CD4-positive, CD25-positive, alpha-beta regulatory T cell (primary cell): Measurements from ENCODE around the gene HOTAIR. TPM values are rescaled to one million over a fixed set of nuclear protein-coding genes. Genes with fewer than 3 reads are reported as not detected.

Experiments
- ATAC-seq, 2 donors: fragments of 150-1000 bp; cut with Tn5 transposase; one replicate each; pipeline ENCODE4 v1.10.0; 2021; ENCODE audit warnings: low read depth in 2 of 2, moderate number of reproducible peaks in 2 of 2, moderate library complexity in 1 of 2
- DNase-seq, 3 donors: peaks; one replicate each; pipeline versions ENCODE4 v3.0.0 to v3.0.0-alpha.2; 2012 to 2022; ENCODE audit warnings: mixed read lengths in 1 of 3
- H3K27ac ChIP-seq: one replicate; pipeline ENCODE4 v1.7.0; 2013; ENCODE audit warnings: mild to moderate bottlenecking, low read length; ENCODE audit not compliant: insufficient read depth, poor library complexity, severe bottlenecking
- H3K27me3 ChIP-seq: one replicate; pipeline ENCODE4 v1.7.0; 2013; ENCODE audit warnings: low read length; ENCODE audit not compliant: control insufficient read depth, insufficient read depth
- H3K36me3 ChIP-seq: one replicate; pipeline ENCODE4 v1.7.0; 2013; ENCODE audit warnings: mild to moderate bottlenecking, low read length, moderate library complexity; ENCODE audit not compliant: control insufficient read depth, insufficient read depth
- H3K4me1 ChIP-seq: 2 replicates; pipeline ENCODE4 v1.7.0; 2013; ENCODE audit warnings: mild to moderate bottlenecking, low read length; ENCODE audit not compliant: insufficient read depth, control insufficient read depth, poor library complexity, severe bottlenecking
- H3K4me3 ChIP-seq: one replicate; pipeline ENCODE4 v1.7.0; 2013; ENCODE audit warnings: low read depth, mild to moderate bottlenecking, low read length, moderate library complexity
- H3K9me3 ChIP-seq, 2 experiments: 1 replicate in 1 of 2; 2 replicates in 1 of 2; pipeline ENCODE4 v1.7.0; 2013; ENCODE audit warnings: low read length in 2 of 2, mild to moderate bottlenecking in 1 of 2, moderate library complexity in 1 of 2; ENCODE audit not compliant: control insufficient read depth in 2 of 2
- H3K27ac Mint-ChIP-seq, 3 donors: one replicate each; pipeline ENCODE4 v1.8.0; 2020 to 2022; ENCODE audit warnings: mild to moderate bottlenecking in 3 of 3, mixed read lengths in 3 of 3, moderate library complexity in 2 of 3
- H3K27me3 Mint-ChIP-seq: one replicate; pipeline ENCODE4 v1.8.0; 2022; ENCODE audit warnings: mild to moderate bottlenecking, mixed read lengths
- H3K36me3 Mint-ChIP-seq: one replicate; pipeline ENCODE4 v1.8.0; 2020; ENCODE audit warnings: mixed read lengths
- H3K4me1 Mint-ChIP-seq, 4 donors: one replicate each; pipeline ENCODE4 v1.8.0; 2020 to 2022; ENCODE audit warnings: mixed read lengths in 4 of 4, mild to moderate bottlenecking in 1 of 4
- H3K4me3 Mint-ChIP-seq, 4 donors: one replicate each; pipeline ENCODE4 v1.8.0; 2020 to 2022; ENCODE audit warnings: mild to moderate bottlenecking in 4 of 4, mixed read lengths in 4 of 4, moderate library complexity in 3 of 4
- H3K9me3 Mint-ChIP-seq, 7 donors: one replicate each; pipeline ENCODE4 v1.8.0; 2020 to 2022; ENCODE audit warnings: mixed read lengths in 7 of 7, mild to moderate bottlenecking in 3 of 7, moderate library complexity in 2 of 7
- polyA plus RNA-seq, 4 donors: library from polyadenylated mRNA; unstranded; fragments of 300-500 nt; fragmentation: Illumina TruSeq; gene quantifications; one replicate each; pipeline ENCODE4 v1.2.3, GENCODE V29; 2021
- total RNA-seq: library from RNA; stranded (reverse); gene quantifications from one replicate; pipeline ENCODE4 v1.2.3, GENCODE V29; 2022

The HOTAIR gene
- total and polyA plus RNA-seq, 5 donors from 2014 or later, result not detected

GRCh38 chr12:53980802-53981496 is 6.2 kb upstream of the HOTAIR start:
- DNase-seq, result no peak
- peaks cover 15% of the 10 kb centered on the region for H3K4me1 ChIP-seq
- no peak overlapping the region for H3K27ac ChIP-seq
- peaks cover 94% of the 10 kb centered on the region for H3K27me3 Mint-ChIP-seq
- no peak overlapping the region for H3K27ac Mint-ChIP-seq
- peaks cover 0 to 10% of the 10 kb centered on the region in 2 experiments for H3K9me3 ChIP-seq
- peak overlapping the region in 2 of 4 donors; percentile 30 to 44 for H3K4me3 Mint-ChIP-seq
- H3K36me3 Mint-ChIP-seq, result no peaks in the 10 kb centered on the region
- no peak overlapping the region for H3K4me3 ChIP-seq
- H3K4me1 Mint-ChIP-seq, result peaks cover 5 to 38% (median 13%) of the 10 kb centered on the region in 4 donors
- H3K9me3 Mint-ChIP-seq, result peaks cover 0 to 18% (median 0%) of the 10 kb centered on the region in 7 donors
- ATAC-seq, result no peak
- H3K27me3 ChIP-seq, result peaks cover 56% of the 10 kb centered on the region
- H3K36me3 ChIP-seq, result no peaks in the 10 kb centered on the region

GRCh38 chr12:53980104-53980801 is 5.5 kb upstream of the HOTAIR start:
- no peak overlapping the region for H3K4me3 ChIP-seq
- H3K27me3 Mint-ChIP-seq, result peaks cover 95% of the 10 kb centered on the region
- H3K9me3 ChIP-seq, result peaks cover 0 to 15% of the 10 kb centered on the region in 2 experiments
- peak overlapping the region in 2 of 4 donors; percentile 30 to 44 for H3K4me3 Mint-ChIP-seq
- ATAC-seq, result no peak
- no peaks in the 10 kb centered on the region for H3K36me3 ChIP-seq
- H3K4me1 ChIP-seq, result peaks cover 13% of the 10 kb centered on the region
- peaks cover 0 to 16% (median 0%) of the 10 kb centered on the region in 7 donors for H3K9me3 Mint-ChIP-seq
- H3K27ac Mint-ChIP-seq, result no peak overlapping the region
- H3K27ac ChIP-seq, result no peak overlapping the region
- no peaks in the 10 kb centered on the region for H3K36me3 Mint-ChIP-seq
- H3K27me3 ChIP-seq, result peaks cover 61% of the 10 kb centered on the region
- no peak for DNase-seq
- H3K4me1 Mint-ChIP-seq, result peaks cover 5 to 39% (median 11%) of the 10 kb centered on the region in 4 donors

- Histone ChIP-seq H3K4me3 (no peak overlapping the region), H3K9me3 (peaks cover 0 to 12% of the 10 kb centered on the region in 2 experiments), H3K27ac (no peak overlapping the region), H3K4me1 (peaks cover 24% of the 10 kb centered on the region), H3K27me3 (peaks cover 61% of the 10 kb centered on the region), H3K36me3 (no peaks in the 10 kb centered on the region)
- no peak for ATAC-seq
- peaks cover 5 to 38% (median 12%) of the 10 kb centered on the region in 4 donors for H3K4me1 Mint-ChIP-seq
- H3K4me3 Mint-ChIP-seq, result no peak overlapping the region
- peaks cover 0 to 14% (median 0%) of the 10 kb centered on the region in 7 donors for H3K9me3 Mint-ChIP-seq
- peaks cover 97% of the 10 kb centered on the region for H3K27me3 Mint-ChIP-seq
- H3K27ac Mint-ChIP-seq, result no peak overlapping the region
- H3K36me3 Mint-ChIP-seq, result no peaks in the 10 kb centered on the region
- DNase-seq, result no peak
Observed at GRCh38 chr12:53978477-53979356, 4.0 kb upstream of the HOTAIR start.

- Mint-ChIP-seq H3K4me1 (peaks cover 5 to 37% (median 17%) of the 10 kb centered on the region in 4 donors), H3K36me3 (no peaks in the 10 kb centered on the region), H3K4me3 (peak overlapping the region in 2 of 4 donors; percentile 6 to 26), H3K9me3 (peaks cover 0 to 16% (median 0%) of the 10 kb centered on the region in 7 donors), H3K27me3 (peaks cover 97% of the 10 kb centered on the region), H3K27ac (no peak overlapping the region)
- Histone ChIP-seq H3K9me3 (peaks cover 2 to 15% of the 10 kb centered on the region in 2 experiments), H3K27me3 (peaks cover 58% of the 10 kb centered on the region), H3K27ac (no peak overlapping the region), H3K4me3 (no peak overlapping the region), H3K4me1 (peaks cover 29% of the 10 kb centered on the region), H3K36me3 (no peaks in the 10 kb centered on the region)
- ATAC-seq (no peak), DNase-seq (no peak)
Observed at GRCh38 chr12:53977596-53978445, 3.1 kb upstream of the HOTAIR start.

- H3K27ac Mint-ChIP-seq, result no peak overlapping the region
- H3K4me3 Mint-ChIP-seq, result peak overlapping the region in 2 of 4 donors; percentile 6 to 7
- H3K36me3 ChIP-seq, result no peaks in the 10 kb centered on the region
- no peaks in the 10 kb centered on the region for H3K36me3 Mint-ChIP-seq
- no peak for ATAC-seq
- peaks cover 29% of the 10 kb centered on the region for H3K4me1 ChIP-seq
- DNase-seq, result no peak
- H3K27me3 ChIP-seq, result peaks cover 61% of the 10 kb centered on the region
- H3K4me3 ChIP-seq, result no peak overlapping the region
- no peak overlapping the region for H3K27ac ChIP-seq
- H3K9me3 Mint-ChIP-seq, result peaks cover 0 to 20% (median 1%) of the 10 kb centered on the region in 7 donors
- peaks cover 5 to 35% (median 17%) of the 10 kb centered on the region in 4 donors for H3K4me1 Mint-ChIP-seq
- H3K27me3 Mint-ChIP-seq, result peaks cover 97% of the 10 kb centered on the region
- peaks cover 2 to 20% of the 10 kb centered on the region in 2 experiments for H3K9me3 ChIP-seq
Observed at GRCh38 chr12:53976823-53977595, 2.3 kb upstream of the HOTAIR start.

GRCh38 chr12:53976172-53976822 is 1.5 kb upstream of the HOTAIR start:
- Mint-ChIP-seq H3K9me3 (peaks cover 0 to 23% (median 1%) of the 10 kb centered on the region in 7 donors), H3K4me1 (peaks cover 5 to 35% (median 17%) of the 10 kb centered on the region in 4 donors), H3K4me3 (peak overlapping the region in 3 of 4 donors; percentile 4 to 75 (median 56)), H3K36me3 (no peaks in the 10 kb centered on the region), H3K27me3 (peaks cover 97% of the 10 kb centered on the region), H3K27ac (no peak overlapping the region)
- H3K4me3 ChIP-seq, result no peak overlapping the region
- peaks cover 29% of the 10 kb centered on the region for H3K4me1 ChIP-seq
- no peak for ATAC-seq
- DNase-seq, result no peak
- H3K9me3 ChIP-seq, result peaks cover 2 to 20% of the 10 kb centered on the region in 2 experiments
- no peak overlapping the region for H3K27ac ChIP-seq
- no peaks in the 10 kb centered on the region for H3K36me3 ChIP-seq
- H3K27me3 ChIP-seq, result peaks cover 64% of the 10 kb centered on the region
